ENCODE measurements around the gene SLC2A13. TPM values are rescaled to one million over a fixed set of nuclear protein-coding genes. Genes with fewer than 3 reads are reported as not detected.

Gene SLC2A13
- total RNA-seq, 2 experiments from 2014 or later, result 2.0 to 2.1 TPM

DNA sequence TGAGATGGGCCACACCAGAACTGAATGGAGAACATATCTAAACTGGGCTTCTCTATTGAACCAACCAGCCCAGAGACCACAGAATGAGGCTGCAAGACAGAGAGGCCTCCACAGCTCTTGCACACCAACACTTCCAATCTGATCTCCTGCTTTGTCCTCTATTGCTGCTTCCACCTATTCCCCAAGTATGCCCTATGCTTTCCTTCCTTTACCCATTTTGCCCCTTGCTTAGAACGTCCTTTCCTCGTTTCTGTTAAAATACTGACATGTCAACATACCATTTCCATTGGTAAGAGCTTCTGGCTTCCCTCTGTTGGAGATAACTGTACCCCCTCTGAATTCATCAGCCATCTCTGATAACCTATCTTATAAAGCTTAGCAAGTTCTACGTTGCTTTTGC is 2.8 kb downstream of the SLC2A13 start:
- Mint-ChIP-seq H3K36me3 (ENCODE audit: low read depth) (no peaks in the 10 kb centered on the region), H3K9me3 (no peaks in the 10 kb centered on the region), H3K27me3 (ENCODE audit: low read depth) (no peaks in the 10 kb centered on the region), H3K4me1 (ENCODE audit: low read depth) (peaks cover 33% of the 10 kb centered on the region), H3K4me3 (no peak overlapping the region), H3K27ac (no peak overlapping the region)
- CTCF ChIA-PET, result interaction anchor here (1.0 to 7.9 kb wide), 2 partner anchors 14 to 93 kb away, joined by 4 to 80 read pairs; no protein-coding TSS in a partner anchor
- DNase-seq, result no peak
- intact Hi-C loops (cut with micrococcal nuclease), result no loop called here

DNA sequence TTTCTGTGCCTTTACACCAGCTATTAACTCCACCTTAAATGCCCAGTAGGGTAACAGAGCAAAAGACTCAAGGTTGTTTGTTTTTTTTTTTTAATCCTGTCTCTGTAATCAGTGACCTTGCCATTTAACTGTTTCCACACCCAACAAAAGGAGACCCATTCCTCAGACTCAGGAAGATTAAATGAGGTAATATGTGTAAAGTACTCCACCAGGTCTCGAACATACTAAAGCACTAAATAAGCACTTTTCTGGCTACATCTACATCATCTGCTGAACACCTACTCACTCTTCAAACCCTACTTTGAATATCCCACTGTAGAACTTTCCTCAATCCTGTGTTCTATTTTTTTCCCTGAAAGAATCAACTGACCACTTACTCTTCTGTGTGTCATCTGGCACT is 4.1 kb downstream of the SLC2A13 start:
- Mint-ChIP-seq H3K4me1 (ENCODE audit: low read depth) (peaks cover 22% of the 10 kb centered on the region), H3K27ac (no peak overlapping the region), H3K9me3 (no peaks in the 10 kb centered on the region), H3K36me3 (ENCODE audit: low read depth) (no peaks in the 10 kb centered on the region), H3K4me3 (no peak overlapping the region), H3K27me3 (ENCODE audit: low read depth) (no peaks in the 10 kb centered on the region)
- intact Hi-C loops (cut with micrococcal nuclease), result no loop called here
- no peak for DNase-seq
- CTCF ChIA-PET, result interaction anchor here (0.7 to 0.8 kb wide), 2 partner anchors 291 to 851 kb away, joined by 3 read pairs; no protein-coding TSS in a partner anchor

DNA sequence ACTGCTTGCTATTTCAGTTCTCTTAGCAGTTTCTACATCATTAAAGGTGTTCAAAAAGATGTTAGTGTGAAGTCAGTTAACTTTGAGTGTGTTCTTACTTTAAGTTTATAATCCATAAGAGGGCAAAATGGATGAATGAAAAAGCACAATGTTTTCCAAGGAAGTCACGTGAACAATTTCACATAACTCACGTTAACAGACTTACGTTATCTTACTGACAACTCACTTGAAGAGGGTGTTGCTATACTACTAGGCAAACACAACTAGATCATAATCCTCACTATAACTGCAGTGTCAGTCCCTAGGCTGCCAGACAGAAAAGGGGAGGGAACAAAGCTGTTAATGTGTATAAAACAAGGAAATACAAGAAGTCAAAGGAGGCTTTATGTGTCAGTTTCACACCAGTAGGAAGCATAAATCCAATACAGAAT is 6.4 kb downstream of the SLC2A13 start:
- Mint-ChIP-seq H3K27ac (no peak overlapping the region), H3K4me1 (ENCODE audit: low read depth) (peaks cover 12% of the 10 kb centered on the region), H3K36me3 (ENCODE audit: low read depth) (no peaks in the 10 kb centered on the region), H3K4me3 (no peak overlapping the region), H3K9me3 (no peaks in the 10 kb centered on the region), H3K27me3 (ENCODE audit: low read depth) (no peaks in the 10 kb centered on the region)
- intact Hi-C loops (cut with micrococcal nuclease), result no loop called here
- no peak for DNase-seq
- CTCF ChIA-PET, result no interaction called here

DNA sequence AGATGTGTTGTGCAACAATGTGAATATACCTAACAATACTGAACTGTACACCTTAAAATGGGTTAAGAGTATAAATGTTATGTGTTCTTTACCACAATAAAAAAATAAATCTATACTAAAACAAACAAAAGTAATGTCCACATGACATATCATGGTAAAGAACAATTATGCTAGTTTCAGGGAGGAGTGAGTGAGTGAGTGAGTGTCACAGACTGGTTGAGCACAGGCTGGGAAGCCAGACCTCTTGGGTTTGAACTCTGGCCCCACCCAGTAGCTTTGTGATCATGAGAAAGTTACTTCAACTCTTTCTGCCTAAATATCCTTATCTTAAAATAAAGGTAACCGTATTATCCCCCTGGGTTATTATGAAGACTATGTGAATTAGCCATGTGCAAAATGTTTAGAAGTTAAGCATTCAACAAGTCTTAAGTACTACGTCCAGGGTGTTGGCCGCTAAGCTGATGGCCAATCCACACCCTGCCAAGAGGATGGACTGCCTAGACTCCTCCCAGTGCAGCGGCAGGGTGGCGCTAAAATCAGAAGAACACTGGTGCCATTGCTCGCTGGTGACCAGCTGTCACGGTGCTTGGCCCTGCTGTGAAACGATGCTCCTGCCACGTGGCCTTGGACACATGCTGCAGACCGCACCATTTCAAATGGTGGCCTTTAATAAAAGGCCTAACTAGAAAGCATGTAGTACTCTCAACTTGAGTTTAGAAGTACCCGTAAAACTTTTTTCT is 7.3 kb downstream of the SLC2A13 start:
- Mint-ChIP-seq H3K9me3 (no peaks in the 10 kb centered on the region), H3K27ac (no peak overlapping the region), H3K4me3 (no peak overlapping the region), H3K27me3 (ENCODE audit: low read depth) (no peaks in the 10 kb centered on the region), H3K36me3 (ENCODE audit: low read depth) (no peaks in the 10 kb centered on the region), H3K4me1 (ENCODE audit: low read depth) (peaks cover 5% of the 10 kb centered on the region)
- CTCF ChIA-PET, result no interaction called here
- intact Hi-C loops (cut with micrococcal nuclease), result no loop called here
- no peak for DNase-seq

DNA sequence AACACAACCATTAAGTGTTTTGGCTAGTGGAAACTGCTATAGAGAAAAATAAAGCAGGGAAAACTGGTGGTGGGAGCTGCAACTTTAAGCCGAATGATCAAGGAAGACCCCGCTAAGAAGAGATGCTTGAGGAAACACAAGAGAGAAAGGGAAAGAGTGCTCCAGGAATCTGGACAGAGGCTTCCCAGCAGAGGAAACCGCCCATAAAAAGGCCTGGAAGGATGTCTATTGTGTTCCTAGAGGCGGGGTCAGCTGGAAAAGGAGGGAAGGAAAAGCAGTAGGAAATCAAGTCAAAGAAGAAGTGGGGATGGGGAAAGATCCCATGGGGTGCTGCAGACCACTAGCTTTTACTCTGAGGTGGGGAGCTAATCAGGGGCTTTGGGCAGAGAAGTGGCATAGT is 12.4 kb downstream of the SLC2A13 start:
- Mint-ChIP-seq H3K9me3 (no peaks in the 10 kb centered on the region), H3K27ac (no peak overlapping the region), H3K36me3 (ENCODE audit: low read depth) (no peaks in the 10 kb centered on the region), H3K4me3 (no peak overlapping the region), H3K4me1 (ENCODE audit: low read depth) (no peaks in the 10 kb centered on the region), H3K27me3 (ENCODE audit: low read depth) (no peaks in the 10 kb centered on the region)
- intact Hi-C loops (cut with micrococcal nuclease), result no loop called here
- DNase-seq, result no peak
- CTCF ChIA-PET, result no interaction called here

DNA sequence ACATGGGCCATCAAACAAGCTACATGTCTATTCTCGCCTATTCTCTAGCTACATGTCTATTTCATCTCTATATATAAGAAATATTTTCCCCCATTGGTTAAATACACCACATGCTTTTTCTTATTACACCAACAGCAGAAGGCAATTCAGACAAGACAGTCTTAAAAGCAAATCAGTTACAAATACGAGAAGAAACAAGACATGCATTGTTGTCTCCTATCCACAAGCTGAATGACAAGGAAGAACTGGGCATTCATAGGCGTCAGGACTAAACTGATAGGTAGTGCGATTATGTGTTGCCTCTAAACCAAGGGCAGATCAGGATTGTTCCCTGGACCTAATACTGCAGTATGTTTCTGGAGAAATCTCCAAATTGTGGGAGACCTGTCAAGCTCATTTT is 19.4 kb downstream of the SLC2A13 start:
- peaks cover 3% of the 10 kb centered on the region for H3K27me3 Mint-ChIP-seq (ENCODE audit: low read depth)
- H3K27ac Mint-ChIP-seq, result no peak overlapping the region
- CTCF ChIA-PET, result no interaction called here
- H3K36me3 Mint-ChIP-seq (ENCODE audit: low read depth), result peaks cover 6% of the 10 kb centered on the region
- DNase-seq, result no peak
- intact Hi-C loops (cut with micrococcal nuclease), result no loop called here
- no peaks in the 10 kb centered on the region for H3K4me1 Mint-ChIP-seq (ENCODE audit: low read depth)
- H3K4me3 Mint-ChIP-seq, result no peak overlapping the region
- no peaks in the 10 kb centered on the region for H3K9me3 Mint-ChIP-seq

DNA sequence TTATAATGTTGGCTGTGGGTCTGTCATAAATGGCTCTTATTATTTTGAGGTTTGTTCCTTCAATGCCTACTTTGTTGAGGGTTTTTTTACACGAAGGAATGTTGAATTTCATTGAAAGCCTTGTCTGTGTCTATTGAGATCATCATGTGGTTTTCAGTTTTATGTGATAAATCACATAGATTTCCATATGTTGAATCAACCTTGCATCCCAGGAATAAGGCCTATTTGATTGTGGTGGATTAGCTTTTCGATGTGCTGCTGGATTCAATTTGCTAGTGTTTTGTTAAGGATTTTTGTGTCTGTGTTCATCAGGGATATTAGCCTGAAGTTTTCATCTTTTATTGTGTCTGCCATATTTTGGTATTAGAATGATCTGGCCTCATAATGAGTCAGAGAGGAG is 27.6 kb downstream of the SLC2A13 start:
- CTCF ChIA-PET, result interaction anchor here (0.8 kb wide), 1 partner anchor 16 kb away, joined by 3 read pairs; no protein-coding TSS in a partner anchor
- Mint-ChIP-seq H3K9me3 (peaks cover 16% of the 10 kb centered on the region), H3K36me3 (ENCODE audit: low read depth) (peaks cover 2% of the 10 kb centered on the region), H3K27me3 (ENCODE audit: low read depth) (no peaks in the 10 kb centered on the region), H3K4me1 (ENCODE audit: low read depth) (no peaks in the 10 kb centered on the region), H3K27ac (no peak overlapping the region), H3K4me3 (no peak overlapping the region)
- no peak for DNase-seq
- intact Hi-C loops (cut with micrococcal nuclease), result no loop called here

DNA sequence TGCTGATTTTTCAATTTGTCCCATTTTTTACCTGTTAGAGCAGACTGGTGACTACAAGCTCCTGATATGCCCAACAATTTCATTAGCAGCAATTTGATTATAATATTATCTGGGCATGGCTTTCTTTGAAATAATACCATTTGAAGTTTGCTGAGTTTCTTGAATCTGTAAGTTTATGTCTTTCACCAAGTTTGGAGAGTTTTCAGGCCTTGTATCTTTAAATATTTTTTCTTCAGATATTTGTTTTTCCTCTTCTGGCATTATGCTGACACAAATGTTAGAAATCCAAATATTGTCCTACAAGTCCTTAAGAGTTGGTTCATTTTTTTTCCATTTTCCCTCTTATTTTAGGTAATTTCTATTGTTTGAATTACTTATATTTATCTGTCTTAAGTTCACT is 30.4 kb downstream of the SLC2A13 start:
- no peak for DNase-seq
- no peaks in the 10 kb centered on the region for H3K27me3 Mint-ChIP-seq (ENCODE audit: low read depth)

DNA sequence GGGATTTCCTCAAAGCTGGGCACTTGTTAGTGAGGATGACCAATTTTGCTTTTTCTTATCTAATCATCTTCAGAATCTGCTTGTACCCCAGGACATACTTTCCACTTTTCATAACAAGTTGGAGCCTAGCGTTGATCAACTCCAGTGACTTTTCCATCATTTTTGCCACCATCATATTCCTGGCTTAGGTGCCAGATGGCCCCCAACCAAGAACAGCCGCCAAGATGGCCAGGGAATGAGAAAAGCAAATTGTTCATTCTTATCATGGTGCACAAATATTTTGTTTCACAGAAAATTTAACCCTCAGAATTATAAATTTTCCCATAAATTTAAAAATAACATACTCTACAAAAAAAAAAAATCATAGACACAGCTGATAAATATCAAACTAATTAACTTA is 37.5 kb downstream of the SLC2A13 start:
- intact Hi-C loops (cut with micrococcal nuclease), result no loop called here
- CTCF ChIA-PET, result interaction anchor here (0.6 to 0.7 kb wide), 3 partner anchors 14 to 662 kb away, joined by 3 to 4 read pairs (median 4); no protein-coding TSS in a partner anchor
- no peaks in the 10 kb centered on the region for H3K9me3 Mint-ChIP-seq
- no peak overlapping the region for H3K4me3 Mint-ChIP-seq
- DNase-seq, result no peak
- H3K27me3 Mint-ChIP-seq (ENCODE audit: low read depth), result no peaks in the 10 kb centered on the region
- no peaks in the 10 kb centered on the region for H3K36me3 Mint-ChIP-seq (ENCODE audit: low read depth)
- H3K4me1 Mint-ChIP-seq (ENCODE audit: low read depth), result no peaks in the 10 kb centered on the region
- no peak overlapping the region for H3K27ac Mint-ChIP-seq

More for the DNA sequence above, 30.4 kb downstream of the SLC2A13 start:
- no peaks in the 10 kb centered on the region for H3K36me3 Mint-ChIP-seq (ENCODE audit: low read depth)
- H3K9me3 Mint-ChIP-seq, result peaks cover 14% of the 10 kb centered on the region
- H3K4me1 Mint-ChIP-seq (ENCODE audit: low read depth), result no peaks in the 10 kb centered on the region
- intact Hi-C loops (cut with micrococcal nuclease), result no loop called here
- H3K4me3 Mint-ChIP-seq, result no peak overlapping the region
- H3K27ac Mint-ChIP-seq, result no peak overlapping the region
- CTCF ChIA-PET, result no interaction called here

DNA sequence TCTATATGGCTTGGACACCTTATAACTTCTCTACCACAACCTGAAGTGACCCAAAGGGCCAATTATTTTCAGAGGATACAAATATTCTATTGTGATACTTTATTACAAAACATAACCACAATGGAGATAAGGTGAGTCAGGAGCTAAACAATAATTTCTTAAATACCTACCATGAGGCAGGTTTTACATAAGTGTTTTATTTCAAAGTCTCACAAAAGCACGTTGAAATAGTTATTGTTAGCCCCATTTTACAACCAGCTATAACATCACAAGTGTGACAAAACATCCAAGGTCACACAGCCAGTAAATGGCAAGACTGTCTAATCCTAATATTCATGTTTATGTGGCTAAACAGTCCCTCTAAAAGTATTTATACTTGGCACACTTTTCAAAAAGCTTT is 40.2 kb downstream of the SLC2A13 start:
- intact Hi-C loops (cut with micrococcal nuclease), result no loop called here

DNA sequence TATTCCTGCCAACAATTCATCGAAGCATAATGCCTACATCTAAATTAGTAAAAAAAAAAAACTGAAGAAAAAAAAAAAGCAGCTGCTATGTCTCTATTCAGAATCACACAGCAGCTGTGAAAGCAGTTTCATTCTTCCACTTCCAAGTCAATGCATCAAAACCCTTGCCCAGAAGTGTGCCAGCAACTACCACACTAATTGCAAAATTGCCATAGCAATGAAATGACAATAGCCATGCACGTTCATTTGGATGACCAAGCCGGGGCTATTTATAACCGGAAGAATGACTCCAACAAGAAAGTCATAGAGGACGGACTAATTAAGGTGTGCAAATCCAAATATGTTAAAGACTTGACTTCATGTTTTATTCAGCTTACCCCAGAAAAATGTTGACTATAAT is 42.5 kb downstream of the SLC2A13 start:
- intact Hi-C loops (cut with micrococcal nuclease), result no loop called here
- no peak for DNase-seq
- CTCF ChIA-PET, result no interaction called here
- no peak overlapping the region for H3K27ac Mint-ChIP-seq
- H3K4me1 Mint-ChIP-seq (ENCODE audit: low read depth), result no peaks in the 10 kb centered on the region
- no peaks in the 10 kb centered on the region for H3K36me3 Mint-ChIP-seq (ENCODE audit: low read depth)
- no peaks in the 10 kb centered on the region for H3K27me3 Mint-ChIP-seq (ENCODE audit: low read depth)
- no peaks in the 10 kb centered on the region for H3K9me3 Mint-ChIP-seq
- no peak overlapping the region for H3K4me3 Mint-ChIP-seq

More for the DNA sequence above, 40.2 kb downstream of the SLC2A13 start:
- no peaks in the 10 kb centered on the region for H3K36me3 Mint-ChIP-seq (ENCODE audit: low read depth)
- H3K4me3 Mint-ChIP-seq, result no peak overlapping the region
- H3K27me3 Mint-ChIP-seq (ENCODE audit: low read depth), result no peaks in the 10 kb centered on the region
- no peaks in the 10 kb centered on the region for H3K9me3 Mint-ChIP-seq
- no peaks in the 10 kb centered on the region for H3K4me1 Mint-ChIP-seq (ENCODE audit: low read depth)
- H3K27ac Mint-ChIP-seq, result no peak overlapping the region
- CTCF ChIA-PET, result interaction anchor here (0.7 to 1.0 kb wide), 2 partner anchors 37 to 55 kb away, joined by 3 to 4 read pairs; no protein-coding TSS in a partner anchor
- no peak for DNase-seq

DNA sequence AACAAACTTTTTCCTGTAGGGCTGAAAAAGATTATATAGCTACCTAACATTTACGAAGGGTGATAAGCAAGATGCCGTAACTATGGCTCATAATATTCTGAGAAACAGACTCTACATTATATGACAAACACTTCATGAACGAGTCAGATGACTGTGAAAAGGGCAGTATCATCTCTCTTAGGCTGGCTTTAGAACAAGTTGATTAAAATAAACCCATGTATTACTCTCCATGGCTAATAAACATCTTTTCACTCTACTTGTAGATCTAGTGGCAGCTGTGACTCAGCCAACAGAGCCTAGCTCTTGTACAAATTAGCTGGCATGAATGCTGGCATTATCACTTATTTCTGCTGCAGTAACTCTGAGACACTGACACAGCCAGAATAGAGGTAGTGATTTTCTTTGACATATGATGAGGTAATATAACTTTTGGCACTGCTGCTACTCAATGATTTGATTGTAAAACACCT is 47.1 kb downstream of the SLC2A13 start:
- H3K27me3 Mint-ChIP-seq (ENCODE audit: low read depth), result no peaks in the 10 kb centered on the region
- H3K27ac Mint-ChIP-seq, result no peak overlapping the region
- DNase-seq, result no peak
- CTCF ChIA-PET, result interaction anchor here (0.6 kb wide), 1 partner anchor 11 kb away, joined by 3 read pairs; no protein-coding TSS in a partner anchor
- no peaks in the 10 kb centered on the region for H3K36me3 Mint-ChIP-seq (ENCODE audit: low read depth)
- no peaks in the 10 kb centered on the region for H3K4me1 Mint-ChIP-seq (ENCODE audit: low read depth)
- no peak overlapping the region for H3K4me3 Mint-ChIP-seq
- H3K9me3 Mint-ChIP-seq, result no peaks in the 10 kb centered on the region
- intact Hi-C loops (cut with micrococcal nuclease), result no loop called here

DNA sequence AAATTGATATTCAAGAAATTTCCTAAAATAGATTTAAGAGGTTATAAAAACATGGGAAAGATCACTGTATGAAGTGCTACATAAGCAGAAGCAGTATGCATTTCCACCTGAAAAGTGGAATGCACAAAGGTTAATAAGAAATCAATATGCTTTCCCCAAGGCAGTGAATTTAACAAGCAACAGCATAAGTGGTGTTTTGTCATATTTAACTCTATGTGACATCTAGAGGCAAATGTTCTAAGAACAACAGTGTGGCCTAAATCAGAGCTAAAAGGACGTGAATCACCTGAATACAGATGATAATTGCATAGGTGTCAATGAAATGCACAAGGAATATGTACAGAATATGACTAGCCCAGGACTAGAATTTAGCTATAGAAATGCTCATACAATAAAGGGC is 49.5 kb downstream of the SLC2A13 start:
- Mint-ChIP-seq H3K9me3 (no peaks in the 10 kb centered on the region), H3K36me3 (ENCODE audit: low read depth) (no peaks in the 10 kb centered on the region), H3K27me3 (ENCODE audit: low read depth) (no peaks in the 10 kb centered on the region), H3K4me1 (ENCODE audit: low read depth) (no peaks in the 10 kb centered on the region), H3K27ac (no peak overlapping the region), H3K4me3 (no peak overlapping the region)
- intact Hi-C loops (cut with micrococcal nuclease), result no loop called here
- no peak for DNase-seq
- CTCF ChIA-PET, result interaction anchor here (0.7 kb wide), 1 partner anchor 44 kb away, joined by 3 read pairs; no protein-coding TSS in a partner anchor
